ENCODE data around the gene ACTL8.
A peak's percentile ranks its signal among the peaks of the same experiment; 100 is the strongest.

The ACTL8 gene

DNA sequence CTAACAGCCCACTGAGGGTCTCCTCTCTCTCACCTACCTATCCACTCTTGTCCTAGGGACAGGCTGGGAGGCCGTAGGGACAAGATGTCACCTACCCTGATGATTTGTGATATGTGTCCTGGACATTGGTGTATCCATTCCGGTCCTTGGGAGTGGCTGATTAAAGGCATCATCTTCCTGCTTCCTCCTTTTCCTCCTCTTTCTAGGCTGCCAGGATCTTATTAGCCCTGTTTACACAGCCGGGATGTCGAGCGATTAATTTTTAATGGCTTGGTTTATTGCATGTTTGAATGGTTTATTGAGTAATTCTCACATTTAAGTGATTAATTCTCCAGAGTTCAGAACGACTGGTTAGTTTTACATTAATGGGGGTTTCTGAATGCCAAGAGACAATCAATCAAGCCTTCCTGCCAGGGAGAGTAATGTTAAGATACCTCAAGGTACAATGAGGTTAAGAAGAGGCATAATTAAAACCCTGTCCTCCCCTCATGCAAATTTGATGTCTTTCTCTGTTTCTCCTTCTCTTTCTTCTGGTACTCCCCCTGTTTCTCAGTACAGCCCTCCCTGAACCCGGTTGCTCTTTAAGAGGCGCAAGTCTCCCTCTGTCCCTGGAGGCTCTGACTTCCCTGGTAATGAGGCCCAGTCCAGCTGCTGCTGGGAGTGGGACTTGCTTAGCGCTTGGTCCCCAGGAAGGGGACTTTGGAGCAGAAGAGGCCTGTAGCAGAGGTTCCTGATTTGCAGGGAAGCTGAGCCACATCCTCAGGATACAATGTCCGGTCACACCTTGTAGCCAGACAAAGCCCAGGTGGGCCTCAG lies 50.9 kb downstream of the ACTL8 start:
- DNase-seq (ENCODE audit: low spot score), result no peak

DNA sequence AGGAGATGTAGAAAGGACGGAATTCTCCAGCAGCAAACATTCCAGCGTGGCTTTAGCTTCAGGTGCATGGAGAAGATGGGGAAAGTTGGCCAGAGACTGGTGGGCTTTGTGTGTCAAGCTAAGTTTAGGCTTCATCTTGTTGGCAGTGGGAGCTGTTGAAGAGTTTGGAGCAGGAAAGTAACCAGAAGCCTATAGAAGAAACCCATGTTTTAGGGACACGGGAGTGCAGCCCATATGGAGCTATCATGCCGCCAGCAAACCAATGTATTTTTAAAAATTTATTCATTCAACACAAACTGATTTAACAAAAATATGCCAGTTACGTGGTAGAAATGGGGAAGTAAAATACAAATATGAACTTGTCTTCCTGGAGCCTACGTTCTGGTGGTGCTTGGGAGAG lies 53.7 kb downstream of the ACTL8 start:
- no peak for DNase-seq (ENCODE audit: low spot score)

DNA sequence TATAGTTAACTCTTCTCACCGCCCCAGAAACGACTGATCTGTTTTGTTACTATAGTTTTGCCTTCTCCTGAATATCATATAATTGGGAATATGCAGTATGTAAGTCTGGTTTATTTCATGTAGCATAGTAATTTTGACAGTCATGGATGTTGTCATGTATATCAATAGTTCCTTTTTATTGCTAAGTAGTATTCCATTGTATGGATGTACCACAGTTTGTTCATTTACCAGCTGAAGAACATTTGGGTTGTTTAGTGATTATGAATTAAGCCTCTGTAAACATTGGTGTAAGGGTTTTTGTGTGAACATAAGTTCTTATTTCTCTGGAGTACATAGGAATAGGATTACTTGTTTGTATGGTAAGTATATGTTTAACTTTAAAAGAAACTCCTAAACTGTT lies 55.5 kb downstream of the ACTL8 start:
- no peak for DNase-seq (ENCODE audit: low spot score)

DNA sequence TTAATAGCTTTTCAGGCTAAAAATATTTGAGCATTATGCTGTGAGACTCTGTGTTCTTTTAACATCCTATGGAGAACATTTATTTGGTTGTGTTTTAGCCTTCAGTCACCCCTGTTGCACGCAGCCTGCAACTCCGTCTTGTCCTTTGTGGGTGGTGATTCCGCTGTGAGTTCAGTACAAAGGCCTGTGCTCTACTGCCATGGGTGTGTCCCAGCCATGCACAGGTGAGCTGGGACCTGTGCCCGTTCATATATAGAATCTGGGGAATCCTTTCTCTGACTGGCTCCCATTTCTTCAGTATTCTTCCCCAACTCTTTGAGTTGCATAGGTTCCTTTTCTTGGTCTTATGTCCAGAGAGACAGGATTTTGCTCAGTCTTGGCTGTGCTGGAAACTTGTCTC lies 61.4 kb downstream of the ACTL8 start:
- DNase-seq (ENCODE audit: low spot score), result no peak

DNA sequence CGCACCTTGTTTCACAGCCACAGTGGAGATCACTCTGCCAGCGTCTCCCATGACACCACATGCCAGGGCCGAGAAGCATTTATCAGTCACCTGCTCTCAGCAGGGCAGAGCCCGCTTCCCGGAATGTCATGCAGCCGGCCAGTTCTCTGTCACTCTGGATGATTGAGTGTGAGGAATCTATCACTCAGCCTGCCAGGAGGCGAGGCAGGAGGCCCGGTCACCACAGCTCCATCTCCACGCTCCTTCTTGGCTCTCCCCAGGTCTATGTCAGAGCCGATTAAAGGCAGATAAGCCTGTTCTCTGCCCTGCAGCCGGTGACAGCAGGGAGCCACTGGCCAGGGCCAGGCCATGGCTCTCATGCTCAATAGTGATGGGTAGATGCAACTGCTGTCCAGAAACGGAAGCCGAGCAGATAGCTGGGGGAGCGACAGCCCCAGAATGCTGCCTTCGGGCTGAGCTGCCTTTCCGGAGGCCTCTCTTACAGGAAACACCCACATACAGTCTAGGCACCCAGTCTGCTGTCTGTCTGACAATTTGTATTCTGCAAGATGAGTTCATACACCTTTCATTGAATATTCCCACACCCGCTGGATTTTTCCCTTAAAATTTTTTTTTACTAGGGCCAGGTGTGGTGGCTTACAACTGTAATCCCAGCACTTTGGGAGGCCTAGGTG lies 64.1 kb downstream of the ACTL8 start:
- no peak for DNase-seq (ENCODE audit: low spot score)

DNA sequence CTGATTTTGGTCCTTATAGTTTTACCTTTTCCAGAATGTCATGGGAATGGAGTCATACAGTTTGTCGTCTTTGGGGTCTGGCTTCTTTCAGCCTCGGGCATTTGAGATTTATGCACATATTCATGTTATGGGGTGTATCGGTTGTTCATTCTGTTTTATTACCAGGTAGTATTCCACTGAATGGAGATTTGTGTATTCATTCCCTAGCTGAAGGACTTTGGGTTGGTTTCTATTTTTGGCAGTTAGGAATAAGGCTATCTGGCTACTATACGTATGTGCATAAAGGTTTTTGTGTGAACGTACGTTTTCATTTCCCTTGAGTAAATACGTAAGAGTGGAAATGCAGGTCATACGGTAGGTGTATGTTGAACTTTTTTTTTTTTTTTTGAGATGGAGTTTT lies 65.1 kb downstream of the ACTL8 start:
- DNase-seq (ENCODE audit: low spot score), result no peak

DNA sequence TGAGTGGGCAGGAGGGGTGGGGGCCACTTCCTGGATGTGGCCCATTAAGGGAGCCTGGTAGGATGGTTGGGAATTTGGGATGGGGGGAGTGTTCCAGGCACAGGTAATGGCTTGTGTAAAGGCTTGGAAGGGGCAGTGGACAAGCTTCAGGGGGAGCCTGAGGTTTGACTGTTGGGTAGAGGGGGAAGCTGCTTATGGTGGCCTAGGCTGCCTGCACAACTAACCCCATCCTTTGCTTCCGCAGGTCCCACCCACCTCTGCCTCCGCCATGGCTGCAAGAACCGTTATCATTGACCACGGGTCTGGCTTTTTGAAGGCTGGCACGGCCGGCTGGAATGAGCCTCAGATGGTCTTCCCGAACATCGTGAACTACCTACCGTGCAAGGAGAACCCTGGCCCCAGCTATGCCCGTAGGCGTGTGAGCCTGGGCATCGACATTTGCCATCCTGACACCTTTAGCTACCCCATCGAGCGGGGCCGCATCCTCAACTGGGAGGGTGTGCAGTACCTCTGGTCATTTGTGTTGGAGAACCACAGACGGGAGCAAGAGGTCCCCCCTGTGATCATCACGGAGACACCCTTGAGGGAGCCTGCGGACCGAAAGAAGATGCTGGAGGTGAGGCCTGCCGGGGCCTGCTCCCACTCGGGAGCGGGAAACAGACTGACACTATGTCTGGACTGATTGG lies 67.8 kb downstream of the ACTL8 start:
- no peak for DNase-seq (ENCODE audit: low spot score)

DNA sequence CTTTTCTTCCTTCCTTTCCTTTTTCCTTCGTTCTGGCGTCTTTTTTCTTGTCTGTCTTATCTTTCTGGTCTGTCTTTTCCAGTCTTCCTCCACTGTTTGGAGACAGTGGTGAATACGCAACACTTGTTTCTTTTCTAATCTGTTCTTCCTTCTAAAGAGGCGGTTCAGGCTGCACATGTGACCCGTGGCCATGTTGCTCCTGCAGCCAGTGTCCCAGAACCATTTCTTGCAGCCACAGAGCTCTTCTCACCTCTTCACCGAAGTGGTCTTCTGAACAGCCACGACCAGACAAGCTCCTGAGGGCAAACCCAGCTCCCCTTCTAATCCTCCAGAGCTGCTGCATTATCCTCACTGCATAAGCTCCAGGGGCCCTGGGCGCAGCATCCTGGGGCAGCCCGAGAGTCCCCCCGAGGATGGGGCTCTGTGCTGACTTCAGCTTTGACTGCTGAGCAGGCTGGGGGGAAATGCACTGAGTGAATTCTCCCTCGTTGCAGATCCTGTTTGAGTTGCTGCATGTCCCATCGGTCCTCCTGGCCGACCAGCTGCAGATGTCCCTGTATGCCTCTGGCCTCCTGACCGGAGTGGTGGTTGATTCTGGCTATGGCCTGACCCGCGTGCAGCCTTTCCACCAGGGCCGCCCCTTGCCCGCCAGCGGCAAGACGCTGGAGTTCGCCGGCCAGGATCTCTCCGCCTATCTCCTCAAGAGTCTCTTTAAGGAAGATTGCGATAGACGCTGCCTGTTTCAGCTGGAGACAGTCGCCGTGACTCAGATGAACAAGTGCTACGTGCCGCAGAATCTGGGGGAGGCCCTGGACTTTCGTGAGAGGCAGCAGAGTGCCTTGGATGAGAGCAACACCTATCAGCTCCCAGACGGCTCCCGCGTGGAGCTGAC lies 70.4 kb downstream of the ACTL8 start:
- DNase-seq (ENCODE audit: low spot score), result no peak

DNA sequence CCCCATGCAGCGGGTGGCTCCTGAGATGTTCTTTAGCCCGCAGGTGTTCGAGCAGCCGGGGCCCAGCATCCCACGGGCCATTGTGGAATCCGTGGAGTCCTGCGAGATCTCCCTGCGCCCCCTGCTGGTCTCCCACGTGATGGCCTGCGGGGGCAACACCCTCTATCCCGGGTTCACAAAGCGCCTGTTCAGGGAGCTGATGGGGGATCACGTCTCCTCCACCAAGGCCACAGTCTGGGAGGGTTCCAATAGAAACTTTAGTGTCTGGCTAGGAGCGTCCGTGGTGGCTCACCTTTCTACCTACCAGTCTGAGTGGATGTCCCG lies 71.0 kb downstream of the ACTL8 start:
- peak; percentile 8 for DNase-seq (ENCODE audit: low spot score)

DNA sequence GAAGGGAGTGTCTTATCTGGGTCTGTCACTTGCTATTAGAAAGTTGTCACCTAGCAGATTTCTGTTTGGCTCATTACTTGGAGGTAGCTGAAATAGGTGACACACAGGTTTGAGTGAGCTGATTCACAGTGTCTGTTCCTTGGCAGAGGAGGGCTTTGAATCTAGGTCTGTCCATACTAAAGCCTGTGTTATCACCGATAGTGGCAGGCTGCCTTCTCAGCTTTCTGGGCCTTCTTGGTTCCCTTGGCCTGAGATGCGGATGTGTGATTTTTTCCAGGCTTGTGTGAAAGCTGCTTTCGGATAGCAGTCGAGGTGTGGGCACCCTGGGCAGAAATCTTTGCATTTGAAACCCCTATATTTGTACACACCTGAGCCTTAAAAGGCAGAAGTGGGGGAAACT lies 73.9 kb downstream of the ACTL8 start:
- no peak for DNase-seq (ENCODE audit: low spot score)

DNA sequence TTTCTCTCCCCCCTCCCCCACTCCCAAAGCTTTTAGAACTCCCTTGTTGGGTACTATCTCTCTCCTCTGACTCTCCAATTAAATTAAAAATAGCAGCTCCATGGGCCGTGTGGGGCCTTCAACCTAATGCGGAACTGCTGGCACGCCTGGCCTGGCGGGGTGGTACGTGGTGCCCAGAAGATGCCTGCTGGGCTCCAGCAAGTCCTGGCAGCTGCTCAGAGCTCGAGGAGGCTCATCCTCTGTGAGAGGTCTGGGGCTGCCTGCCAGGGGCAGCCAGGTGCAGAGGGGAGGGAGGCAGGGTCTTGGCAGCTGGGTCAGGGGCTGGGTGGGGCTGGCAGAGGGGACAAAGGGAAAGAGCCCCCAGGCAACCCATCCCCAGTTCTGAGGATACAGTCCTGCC lies 74.4 kb downstream of the ACTL8 start:
- DNase-seq (ENCODE audit: low spot score), result no peak

DNA sequence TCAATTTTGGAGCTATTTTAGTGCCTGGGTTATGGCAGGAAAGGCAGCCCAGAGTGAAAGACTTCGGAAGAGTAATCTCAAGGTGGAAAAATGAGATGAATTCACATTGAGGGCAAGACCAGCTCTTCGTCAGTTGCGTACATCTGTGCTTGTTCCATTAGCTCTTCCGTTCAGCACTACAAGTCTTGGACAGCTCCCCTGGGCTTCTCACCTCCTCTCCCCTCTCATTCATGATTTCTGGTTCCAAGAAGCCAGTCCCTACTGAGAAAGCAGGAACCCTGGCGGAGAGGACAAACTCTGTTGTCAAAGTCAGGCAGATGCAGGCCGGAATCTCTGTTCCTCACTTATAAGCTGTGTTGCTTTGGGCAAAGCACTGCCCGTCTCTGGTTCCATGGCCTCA lies 76.5 kb downstream of the ACTL8 start:
- no peak for DNase-seq (ENCODE audit: low spot score)

DNA sequence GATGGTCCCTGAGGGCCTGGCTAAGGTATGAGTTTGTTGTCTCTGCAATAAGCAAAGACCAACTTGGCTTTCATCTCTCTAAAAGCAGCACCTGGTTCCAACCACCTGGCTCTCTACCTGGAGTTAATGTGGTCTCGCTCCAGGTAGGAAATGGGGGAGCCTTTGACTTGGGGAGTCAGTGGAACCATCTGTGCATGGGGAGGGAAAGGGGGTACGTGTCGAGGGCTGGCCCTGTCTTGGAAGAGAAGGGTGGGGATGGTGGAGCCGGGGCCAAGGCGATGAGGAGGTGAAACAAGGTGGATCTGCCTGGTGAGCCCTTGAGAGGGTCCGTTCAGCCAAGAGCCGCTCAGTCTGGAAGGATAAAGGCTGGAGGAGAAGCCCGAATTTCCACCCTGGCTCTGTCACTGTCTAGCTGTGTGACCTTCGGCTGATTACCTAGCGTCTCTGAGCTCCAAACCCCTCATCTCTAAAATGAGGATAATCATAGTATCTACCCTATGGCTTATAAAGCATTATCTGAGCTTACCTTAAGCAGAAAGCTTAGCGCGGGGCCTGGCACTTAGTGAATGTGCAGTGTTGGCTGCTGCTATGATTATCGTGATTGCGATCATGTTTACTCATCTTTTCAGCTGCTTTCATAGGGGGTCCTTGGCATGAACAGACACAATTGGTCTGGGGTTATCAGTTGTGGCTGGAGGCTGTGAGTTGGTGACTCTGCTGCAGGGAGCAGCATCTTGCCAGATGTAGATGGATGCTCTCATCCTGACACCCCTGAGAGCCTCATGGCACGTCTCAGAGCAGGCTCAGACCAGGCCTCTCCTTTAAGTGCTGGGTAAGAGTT lies 78.7 kb downstream of the ACTL8 start:
- no peak for DNase-seq (ENCODE audit: low spot score)

DNA sequence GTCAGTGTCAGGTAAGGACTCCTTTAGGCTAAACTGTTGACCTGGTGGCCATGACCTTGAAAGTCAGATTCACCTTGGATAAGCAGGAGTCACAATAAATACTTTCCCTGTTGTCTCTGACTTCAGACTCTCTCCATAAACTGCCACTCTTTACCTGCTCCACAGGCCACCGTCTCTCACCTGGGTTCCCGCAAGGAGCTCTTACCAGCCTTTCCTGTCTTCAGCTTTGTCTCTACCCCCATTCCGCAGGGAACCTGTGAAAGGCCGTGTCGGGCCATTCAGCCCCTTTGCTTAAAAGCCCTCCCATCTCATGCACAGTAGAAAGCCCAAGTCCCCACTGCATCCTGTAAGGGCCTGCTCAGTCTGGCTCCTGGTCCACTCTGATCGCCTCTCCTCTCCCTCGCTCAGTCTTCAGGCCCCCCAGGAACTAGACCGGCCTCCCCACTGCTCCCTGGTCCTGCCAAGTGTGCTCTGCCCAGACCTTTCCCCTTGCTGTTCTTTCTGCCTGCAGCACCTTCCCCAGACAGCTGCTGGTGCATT lies 79.5 kb downstream of the ACTL8 start:
- DNase-seq (ENCODE audit: low spot score), result no peak

DNA sequence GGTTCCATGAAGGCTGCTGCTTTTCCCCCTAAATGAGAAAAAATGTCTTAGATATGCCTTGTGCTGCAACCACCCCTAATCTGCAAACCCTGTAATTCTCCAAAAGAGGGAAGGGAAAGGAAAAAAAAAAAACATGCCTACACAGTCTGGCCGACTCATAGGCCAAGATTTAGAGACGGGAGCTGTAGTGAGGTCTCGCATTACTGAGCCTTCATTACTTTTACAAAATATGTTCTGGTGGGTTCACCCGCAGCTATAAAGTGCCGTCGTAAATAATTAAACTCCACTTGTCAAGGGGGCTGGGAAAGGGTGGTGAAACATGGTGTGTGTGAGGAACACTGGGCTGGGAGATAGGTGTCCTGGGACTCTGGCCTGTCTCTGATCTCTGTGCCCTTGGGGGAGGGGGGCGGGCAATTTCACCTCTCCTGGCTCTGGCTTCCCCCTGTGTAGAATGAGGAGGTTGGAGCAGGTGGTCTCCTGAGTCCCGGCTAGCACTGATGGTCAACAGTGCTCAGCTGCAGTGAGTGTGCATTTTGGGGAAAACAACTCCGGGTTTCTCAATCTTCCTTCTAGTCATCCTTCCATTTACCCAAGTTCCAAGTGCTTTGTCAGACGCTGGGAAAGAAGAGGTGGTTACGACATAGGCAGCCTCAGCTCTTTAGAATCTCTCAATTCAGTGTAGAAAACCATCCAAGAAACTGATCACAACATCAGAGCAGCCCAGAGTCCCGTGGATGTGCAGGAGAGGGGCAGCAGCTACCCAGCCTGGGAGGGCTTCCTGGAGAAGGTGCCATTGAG lies 82.3 kb downstream of the ACTL8 start:
- DNase-seq (ENCODE audit: low spot score), result no peak

DNA sequence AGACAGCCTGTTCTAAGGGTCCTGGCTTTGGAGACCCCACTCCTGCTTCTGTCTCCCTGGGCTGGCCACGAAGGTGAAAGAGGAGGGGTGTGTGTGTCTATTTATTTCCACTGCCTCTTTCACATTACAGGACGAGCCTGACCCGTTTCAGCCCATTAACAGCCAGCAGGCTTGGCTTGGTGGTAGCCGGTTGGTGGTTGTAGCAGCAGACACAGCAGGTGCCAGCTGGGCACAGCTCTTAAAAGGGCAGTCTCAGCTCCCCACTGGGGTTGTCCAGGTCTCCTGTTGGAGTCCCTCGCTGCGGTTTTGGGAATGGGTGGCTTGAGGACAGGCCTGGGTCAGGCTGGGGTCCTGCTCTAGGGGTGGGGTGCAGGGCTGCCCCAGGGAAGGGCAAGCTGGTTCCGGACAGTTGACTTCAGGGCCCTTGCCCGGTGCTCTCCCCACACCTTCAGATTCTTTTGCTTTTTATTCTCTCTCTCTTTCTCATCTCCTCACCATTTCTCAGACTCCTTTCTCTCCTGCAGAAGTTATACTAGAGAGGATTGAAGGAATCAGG lies 84.6 kb downstream of the ACTL8 start:
- DNase-seq (ENCODE audit: low spot score), result no peak

DNA sequence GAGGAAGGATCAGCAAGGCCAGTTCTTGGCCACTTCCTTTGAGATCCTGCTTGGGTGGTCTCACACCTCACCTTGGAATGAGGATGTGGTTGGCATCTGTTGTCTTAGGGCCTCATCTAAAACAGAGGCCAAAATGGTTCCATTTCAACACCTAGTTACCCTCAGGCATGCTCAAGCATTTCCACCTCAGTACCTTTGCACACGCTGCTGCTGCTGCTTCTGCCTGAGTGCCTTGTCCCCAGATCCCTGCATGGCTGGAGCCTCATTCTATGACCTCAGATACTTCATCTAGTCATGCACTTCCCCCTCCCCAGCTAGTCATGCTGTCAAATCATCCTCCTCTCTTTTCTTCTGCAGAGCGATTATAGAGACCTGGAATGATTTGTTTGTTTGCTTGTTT lies 86.8 kb downstream of the ACTL8 start:
- no peak for DNase-seq (ENCODE audit: low spot score)

DNA sequence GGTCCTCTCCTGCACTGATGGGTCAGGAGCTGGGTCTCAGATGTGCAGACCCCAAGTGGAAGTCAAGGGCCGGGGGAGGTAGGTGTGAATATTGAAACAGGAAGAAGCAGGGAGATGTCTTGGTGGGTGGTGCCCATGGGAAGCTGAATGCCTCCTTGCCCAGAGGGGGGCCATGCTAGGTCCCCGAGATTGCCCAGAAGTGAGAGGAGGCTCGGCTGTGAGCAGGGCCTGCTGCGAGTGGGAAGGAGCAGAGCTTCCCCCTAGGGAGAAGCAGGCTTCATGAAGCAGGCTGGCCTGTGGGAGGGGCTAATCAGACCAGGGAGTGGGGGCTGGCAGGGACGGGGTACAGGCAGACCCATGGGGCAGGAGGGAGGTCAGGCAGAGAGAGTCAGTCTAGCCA lies 87.6 kb downstream of the ACTL8 start:
- no peak for DNase-seq (ENCODE audit: low spot score)

DNA sequence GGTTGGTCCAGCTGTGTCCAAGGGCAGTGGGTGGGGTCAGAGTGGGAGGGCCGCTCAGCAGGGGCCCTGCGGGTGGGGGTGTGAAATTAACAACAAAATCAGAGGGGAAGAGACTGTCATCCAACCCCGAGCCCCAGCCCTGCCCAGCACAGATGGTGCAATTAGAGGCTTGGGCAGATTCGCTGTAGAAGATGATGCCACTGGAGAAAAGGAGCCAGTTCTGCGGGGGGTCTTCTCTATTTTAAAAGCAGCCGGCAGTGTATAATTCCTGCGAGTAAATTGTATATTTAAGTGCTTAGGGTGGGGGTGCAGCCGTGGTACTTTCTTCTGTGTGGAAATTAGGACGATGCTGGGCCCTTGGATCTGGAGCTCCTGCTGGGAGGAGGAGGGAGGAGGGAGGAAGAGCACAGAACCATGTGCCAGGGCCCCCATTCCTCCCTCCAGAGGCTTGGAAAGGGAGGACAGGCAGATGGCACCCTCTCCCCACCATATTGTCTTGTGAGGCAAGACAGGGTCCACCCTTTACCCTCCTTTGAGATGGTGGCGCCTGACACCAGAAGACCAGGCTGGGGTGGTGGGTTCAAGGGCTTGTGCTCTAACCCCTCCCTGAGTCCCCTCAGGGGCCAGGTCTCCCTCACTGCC lies 89.2 kb downstream of the ACTL8 start:
- no peak for DNase-seq (ENCODE audit: low spot score)

DNA sequence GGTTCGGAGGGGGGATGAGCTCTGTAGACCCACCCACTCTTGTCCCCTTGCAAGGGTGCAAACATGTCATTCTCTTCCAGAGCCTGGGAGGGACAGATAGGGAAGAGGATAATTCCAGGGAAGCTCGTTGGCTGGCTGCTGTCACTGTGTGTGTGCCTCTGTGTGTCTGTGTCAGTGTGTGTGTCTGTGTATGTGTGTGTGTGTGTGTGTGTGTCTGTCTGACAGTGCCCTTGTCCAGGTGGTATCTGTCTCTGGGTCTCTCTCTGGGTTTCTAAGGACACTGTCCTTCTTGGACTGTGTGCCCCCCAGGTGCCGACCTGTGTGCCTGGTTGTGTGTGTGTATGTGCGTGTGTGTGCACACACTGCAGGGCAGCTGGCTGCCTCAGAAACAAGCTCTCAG lies 90.5 kb downstream of the ACTL8 start:
- no peak for DNase-seq (ENCODE audit: low spot score)

All from hematopoietic multipotent progenitor cell treated with erythropoietin and hydrocortisone succinate and interleukin-3 and kit ligand, for 17 days (in vitro differentiated cells).